Measurements from ENCODE around the gene PPP2R3A. TPM values are rescaled to one million over a fixed set of nuclear protein-coding genes. Genes with fewer than 3 reads are reported as not detected.

PPP2R3A gene
- total and polyA plus RNA-seq, 2 of the 13 experiments (the other 11 are each of a cell fraction or from before 2014, with no cell fraction given), result 0.07 to 0.12 TPM

- FAIRE-seq, result no peak
- Histone ChIP-seq H3K4me1 (ENCODE audit: insufficient read depth, low read length) (peaks cover 19% of the 10 kb centered on the region), H3K4me3 (replicated peaks in 1 of 3; ENCODE audit: insufficient read depth in 1 of 3, low read depth in 2 of 3, low read length in 3 of 3) (no peak overlapping the region), H3K9me3 (ENCODE audit: low read length) (no peaks in the 10 kb centered on the region), H2AFZ (ENCODE audit: low read length) (no peak overlapping the region), H3K27me3 (ENCODE audit: control insufficient read depth in 1 of 2, insufficient read depth in 2 of 2, low read length in 2 of 2) (no peaks in the 10 kb centered on the region), H4K20me1 (ENCODE audit: insufficient read depth, low read length) (peaks cover 40% of the 10 kb centered on the region), H3K27ac (ENCODE audit: extremely low read length, insufficient read depth, low read length) (no peak overlapping the region), H3K4me2 (ENCODE audit: low read depth, low read length) (no peak overlapping the region), H3K79me2 (ENCODE audit: insufficient read depth, low read length) (peaks cover 83% of the 10 kb centered on the region), H3K9ac (ENCODE audit: insufficient read depth, low read depth, low read length) (no peak overlapping the region), H3K36me3 (replicated peaks in 1 of 2; ENCODE audit: control insufficient read depth in 1 of 2, insufficient read depth in 2 of 2, low read length in 2 of 2) (peaks cover 8 to 29% of the 10 kb centered on the region in 2 experiments; a peak in 4 of 5 replicates)
- no TSS peak for BruUV-seq (replicated peaks)
- ATAC-seq, result no peak
- 87% methylated on average over 4 of the region's 4 CpGs for WGBS (ENCODE audit: low lambda C conversion rate)
- TF ChIP-seq HDAC6 (IDR thresholded peaks at IDR 0.05; ENCODE audit: low read depth, low read length) (no peak), RBM22 (optimal IDR thresholded peaks at IDR 0.05; ENCODE audit: low read length) (peak; percentile 38)
- in situ Hi-C loops (cut with HindIII; ENCODE audit: extremely low pct_ligation_motif_present, low pct_unique_long_range_greater_than_20kb) (no loop called here), intact Hi-C loops (cut with micrococcal nuclease; ENCODE audit: unreplicated experiment) (no loop called here)
- ChIA-PET POLR2A (no interaction called here), CTCF (ENCODE audit: low intra/inter-chr PET ratio, low total read pairs) (no interaction called here)
- no peak for DNase-seq (ENCODE audit: low spot score)
These were observed 186.8 kb downstream of the PPP2R3A start for GRCh38 chr3:136152176-136152843.

DNA sequence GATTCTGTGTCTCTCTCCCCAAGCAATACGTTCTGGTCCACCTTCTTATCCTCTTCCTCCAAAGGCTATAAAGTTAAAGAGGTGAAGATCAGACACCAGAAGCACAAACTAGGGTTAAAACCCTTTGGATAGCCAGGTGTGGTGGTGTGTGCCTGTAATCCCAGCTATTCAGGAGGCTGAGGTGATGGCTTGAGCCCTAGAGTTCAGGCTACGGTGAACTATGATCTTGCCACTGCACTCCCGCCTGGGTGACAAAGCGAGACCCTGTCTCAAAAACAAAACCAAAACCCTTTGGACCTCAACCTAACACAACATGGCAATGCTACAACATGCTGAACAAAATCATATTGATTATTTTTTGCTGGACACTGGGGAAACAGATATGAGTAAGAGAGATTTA is 187.4 kb downstream of the PPP2R3A start:
- CTCF ChIA-PET (ENCODE audit: low intra/inter-chr PET ratio, low total read pairs), result no interaction called here
- Histone ChIP-seq H3K4me3 (replicated peaks in 1 of 3; ENCODE audit: insufficient read depth in 1 of 3, low read depth in 2 of 3, low read length in 3 of 3) (no peak overlapping the region), H2AFZ (ENCODE audit: low read length) (no peak overlapping the region), H3K27ac (ENCODE audit: extremely low read length, insufficient read depth, low read length) (no peak overlapping the region), H4K20me1 (ENCODE audit: insufficient read depth, low read length) (peaks cover 46% of the 10 kb centered on the region), H3K36me3 (replicated peaks in 1 of 2; ENCODE audit: control insufficient read depth in 1 of 2, insufficient read depth in 2 of 2, low read length in 2 of 2) (peaks cover 8 to 29% of the 10 kb centered on the region in 2 experiments; a peak in 4 of 5 replicates), H3K27me3 (ENCODE audit: control insufficient read depth in 1 of 2, insufficient read depth in 2 of 2, low read length in 2 of 2) (no peaks in the 10 kb centered on the region), H3K4me1 (ENCODE audit: insufficient read depth, low read length) (peaks cover 15% of the 10 kb centered on the region), H3K9ac (ENCODE audit: insufficient read depth, low read depth, low read length) (no peak overlapping the region), H3K9me3 (ENCODE audit: low read length) (no peaks in the 10 kb centered on the region), H3K4me2 (ENCODE audit: low read depth, low read length) (no peak overlapping the region), H3K79me2 (ENCODE audit: insufficient read depth, low read length) (peaks cover 86% of the 10 kb centered on the region)
- FAIRE-seq, result no peak
- 91% methylated on average over 4 of the region's 4 CpGs for WGBS (ENCODE audit: low lambda C conversion rate)
- intact Hi-C loops (cut with micrococcal nuclease; ENCODE audit: unreplicated experiment) (no loop called here), in situ Hi-C loops (cut with HindIII; ENCODE audit: extremely low pct_ligation_motif_present, low pct_unique_long_range_greater_than_20kb) (no loop called here)
- no peak for DNase-seq (ENCODE audit: low spot score)
- ATAC-seq, result peak; percentile 72
- BruUV-seq (replicated peaks), result no TSS peak
- POLR2A ChIA-PET, result no interaction called here
- TF ChIP-seq RAD51 (IDR thresholded peaks at IDR 0.05; ENCODE audit: borderline replicate concordance), result no peak
- peak; percentile 38 for TF ChIP-seq HNF4A (CRISPR knock-in tag; IDR thresholded peaks at IDR 0.05)
- no peak for TF ChIP-seq IKZF4 (CRISPR knock-in tag; IDR thresholded peaks at IDR 0.05; ENCODE audit: borderline replicate concordance, low read depth, not compliant biosample characterization)
- no peak for TF ChIP-seq CSRNP1 (CRISPR knock-in tag; IDR thresholded peaks at IDR 0.05)
- no peak for TF ChIP-seq ZNF180 (CRISPR knock-in tag; IDR thresholded peaks at IDR 0.05; ENCODE audit: borderline replicate concordance, low read depth)
- TF ChIP-seq ZBTB33 (CRISPR knock-in tag; IDR thresholded peaks at IDR 0.05), result peak; percentile 42; the same call in 1 of the 2 replicates
- no peak for TF ChIP-seq MAZ (IDR thresholded peaks at IDR 0.05; ENCODE audit: borderline replicate concordance, low read depth, low read length)
- TF ChIP-seq MAZ (CRISPR knock-in tag; IDR thresholded peaks at IDR 0.05; ENCODE audit: low read depth), result no peak
- no peak for TF ChIP-seq NPAS2 (CRISPR knock-in tag; IDR thresholded peaks at IDR 0.05; ENCODE audit: borderline replicate concordance)
- no peak for TF ChIP-seq KMT2A (CRISPR knock-in tag; IDR thresholded peaks at IDR 0.05)
- no peak for TF ChIP-seq ELF4 (CRISPR knock-in tag; IDR thresholded peaks at IDR 0.05; ENCODE audit: borderline replicate concordance)

Data from HepG2 (cell line).